K562 (cell line): ENCODE results near the gene KASH5. TPM values are rescaled to one million over a fixed set of nuclear protein-coding genes. Genes with fewer than 3 reads are reported as not detected.

Experiments used
- ATAC-seq: fragments of 200-7000 bp; cut with Tn5 transposase; 3 replicates; pipeline ENCODE4 v1.9.1; 2020; ENCODE audit warnings: moderate library complexity
- BruUV-seq: library from RNA; stranded (reverse); fragments of 400-500 nt; replicated peaks from 2 replicates; lab custom pipeline; 2021; lab: Mats Ljungman, UMichigan
- CTCF ChIA-PET: fragments of 300-600 bp; formaldehyde crosslinking; extraction: SDS; loops from one replicate; lab custom pipeline; 2021; ENCODE audit warnings: low intra/inter-chr PET ratio; lab: Yijun Ruan, JAX
- POLR2A ChIA-PET: fragments of 300-600, 350-650 bp; sonication (Branson Sonifier 250); formaldehyde crosslinking; extraction: SDS; loops from one replicate; lab custom pipeline; 2021; ENCODE audit warnings: antibody characterized with exemption, inconsistent platforms; lab: Yijun Ruan, JAX
- DNase-seq, 4 experiments: peaks; one replicate each; pipeline versions ENCODE4 v3.0.0 to v3.0.0-alpha.2; 2011 to 2018; ENCODE audit warnings: low spot score in 3 of 4, mixed read lengths in 3 of 4; ENCODE audit errors: extremely low read depth in 1 of 4
- FAIRE-seq: peaks from 2 replicates; lab custom pipeline; 2011; peaks lifted over from hg19 to GRCh38; lab: Jason Lieb, UNC
- H2AFZ ChIP-seq: 2 replicates; pipeline ENCODE4 v1.6.0; 2011; ENCODE audit warnings: low read depth, low read length, control low read depth, inconsistent platforms
- H3K27ac ChIP-seq: fragments of 200-600 bp; 3 replicates; pipeline ENCODE4 v1.8.0; 2011; ENCODE audit warnings: low read depth, mild to moderate bottlenecking, control low read depth, inconsistent platforms, low read length, moderate library complexity, mixed read lengths; ENCODE audit errors: extremely low read depth
- H3K27me3 ChIP-seq, 2 experiments: fragments of 300-600 bp in 1 of 2; 2 replicates in 1 of 2; 3 replicates in 1 of 2; pipeline versions ENCODE4 v1.6.0 to v1.8.0; 2011; ENCODE audit warnings: inconsistent platforms in 2 of 2, low read length in 2 of 2, mild to moderate bottlenecking in 1 of 2, mixed read lengths in 1 of 2, moderate library complexity in 1 of 2; ENCODE audit not compliant: control insufficient read depth in 2 of 2, insufficient read depth in 2 of 2
- H3K36me3 ChIP-seq: fragments of 300-600 bp; 3 replicates; pipeline ENCODE4 v1.8.0; 2011; ENCODE audit warnings: mild to moderate bottlenecking, low read length, inconsistent platforms; ENCODE audit not compliant: control insufficient read depth, insufficient read depth
- H3K4me1 ChIP-seq, 2 experiments: fragments of 200-600 bp in 1 of 2; replicated peaks in 1 of 2; 2 replicates in 1 of 2; 3 replicates in 1 of 2; pipeline versions ENCODE4 v1.5.1 to v1.8.0; 2011; ENCODE audit warnings: inconsistent platforms in 2 of 2, low read length in 2 of 2, mild to moderate bottlenecking in 1 of 2, mixed read lengths in 1 of 2, moderate library complexity in 1 of 2; ENCODE audit not compliant: control insufficient read depth in 2 of 2, insufficient read depth in 2 of 2
- H3K4me2 ChIP-seq: 2 replicates; pipeline ENCODE4 v1.6.1; 2011; ENCODE audit warnings: low read length, control low read depth, inconsistent platforms, mixed read lengths; ENCODE audit not compliant: insufficient read depth
- H3K4me3 ChIP-seq: fragments of 200-600 bp; sonication (generic), shearing (Covaris generic); 2 replicates; pipeline ENCODE4 v1.5.1; 2016; ENCODE audit warnings: control low read depth, inconsistent platforms
- H3K79me2 ChIP-seq: fragments of 200-600 bp; 3 replicates; pipeline ENCODE4 v1.8.0; 2011; ENCODE audit warnings: low read length, inconsistent platforms; ENCODE audit not compliant: control insufficient read depth, insufficient read depth
- H3K9ac ChIP-seq, 2 experiments: 2 replicates each; pipeline versions ENCODE4 v1.6.0 to v1.6.1; 2011; ENCODE audit warnings: low read depth in 2 of 2, low read length in 2 of 2, control low read depth in 1 of 2, inconsistent platforms in 1 of 2, mild to moderate bottlenecking in 1 of 2, mixed read lengths in 1 of 2; ENCODE audit not compliant: insufficient read depth in 1 of 2
- H3K9me1 ChIP-seq: one replicate; pipeline ENCODE4 v1.6.0; 2011; ENCODE audit warnings: inconsistent platforms, mild to moderate bottlenecking, low read length, moderate library complexity; ENCODE audit not compliant: control insufficient read depth, insufficient read depth
- H3K9me3 ChIP-seq: replicated peaks from 2 replicates; pipeline ENCODE4 v1.5.1; 2011; ENCODE audit warnings: low read depth, low read length, inconsistent platforms; ENCODE audit not compliant: control insufficient read depth, insufficient read depth
- H4K20me1 ChIP-seq: replicated peaks from 2 replicates; pipeline ENCODE4 v1.6.1; 2011; ENCODE audit warnings: low read length, inconsistent platforms, mixed read lengths; ENCODE audit not compliant: control insufficient read depth, insufficient read depth
- ARID2 ChIP-seq: fragments of 450-650 bp; IDR thresholded peaks from 2 replicates; pipeline ENCODE4 v1.6.1; 2017; ENCODE audit warnings: antibody characterized with exemption, mild to moderate bottlenecking
- CREB1 ChIP-seq, 2 experiments: sonication (generic) in 1 of 2; formaldehyde crosslinking in 1 of 2; IDR thresholded peaks; 2 replicates each; pipeline versions ENCODE4 v1.6.1 to v1.8.0; 2012 to 2022; ENCODE audit warnings: inconsistent platforms in 1 of 2, mild to moderate bottlenecking in 1 of 2, missing genetic modification reagents in 1 of 2, moderate library complexity in 1 of 2
- EGR1 ChIP-seq: fragments of 450-650 bp; conservative IDR thresholded peaks from 2 replicates; pipeline ENCODE4 v1.6.1; 2017; ENCODE audit warnings: mild to moderate bottlenecking
- PHB2 ChIP-seq: fragments of 450-650 bp; IDR thresholded peaks from 2 replicates; pipeline ENCODE4 v1.6.1; 2017; ENCODE audit warnings: low read depth
- PRMT5 ChIP-seq: sonication (generic); formaldehyde crosslinking; IDR thresholded peaks from 2 replicates; pipeline ENCODE4 v1.5.0; 2020; ENCODE audit warnings: missing genetic modification reagents
- SIX5 ChIP-seq, 2 experiments: IDR thresholded peaks; 2 replicates each; pipeline ENCODE4 v1.6.1; 2011; ENCODE audit warnings: low read length in 2 of 2, borderline replicate concordance in 1 of 2, low read depth in 1 of 2, mild to moderate bottlenecking in 1 of 2, moderate library complexity in 1 of 2; ENCODE audit not compliant: insufficient read depth in 1 of 2
- SPI1 ChIP-seq: IDR thresholded peaks from 2 replicates; pipeline ENCODE4 v1.6.1; 2011; ENCODE audit warnings: low read depth, low read length, control low read depth, borderline replicate concordance
- TARDBP ChIP-seq: fragments of 450-650 bp; IDR thresholded peaks from 2 replicates; pipeline ENCODE4 v1.6.1; 2016
- VEZF1 ChIP-seq: fragments of 200-800 bp; sonication (Bioruptor generic); IDR thresholded peaks from 2 replicates; pipeline ENCODE4 v1.6.1; 2017; ENCODE audit warnings: missing genetic modification characterization, missing compliant biosample characterization
- ZBTB12 ChIP-seq: fragments of 250-450 bp; sonication (Bioruptor Pico); IDR thresholded peaks from 2 replicates; pipeline ENCODE4 v1.4.0; 2020
- ZHX1 ChIP-seq: fragments of 150-350 bp; conservative IDR thresholded peaks from 2 replicates; pipeline ENCODE4 v1.6.1; 2014; ENCODE audit warnings: low read length
- ZNF140 ChIP-seq: fragments of 250-450 bp; sonication (Bioruptor Pico); IDR thresholded peaks from 2 replicates; pipeline ENCODE4 v1.8.0; 2021; ENCODE audit warnings: moderate library complexity, mild to moderate bottlenecking, inconsistent platforms
- ZNF146 ChIP-seq: IDR thresholded peaks from one replicate; pipeline ENCODE4 v1.6.1; 2018; ENCODE audit warnings: missing compliant biosample characterization; ENCODE audit not compliant: unreplicated experiment
- ZNF583 ChIP-seq: fragments of 250-450 bp; sonication (Bioruptor Pico); IDR thresholded peaks from 2 replicates; pipeline ENCODE4 v1.4.0; 2020
- ZNF589 ChIP-seq: fragments of 200-800 bp; sonication (Bioruptor generic); IDR thresholded peaks from 2 replicates; pipeline ENCODE4 v1.6.1; 2016; ENCODE audit warnings: low read depth, missing genetic modification characterization, missing compliant biosample characterization
- ZNF780A ChIP-seq: fragments of 250-450 bp; sonication (Bioruptor Pico); IDR thresholded peaks from 2 replicates; pipeline ENCODE4 v1.5.0; 2021; ENCODE audit warnings: mild to moderate bottlenecking
- WGBS: fragments of 100-300 bp; shearing (Covaris generic); methylation state at CpG from one replicate; pipeline ENCODE4 v1.1.6; 2016; ENCODE audit warnings: low coverage, mixed read lengths; ENCODE audit not compliant: insufficient coverage; ENCODE audit errors: missing lambda C conversion rate; 5-methylcytosine and 5-hydroxymethylcytosine counted together
- in situ Hi-C: fragments of 300-500 bp; cut with MboI; formaldehyde crosslinking; loops from 4 replicates; pipeline ENCODE4 v1.15.0; 2018; ENCODE audit warnings: inconsistent platforms, mixed read lengths
- intact Hi-C: fragments of 100-400 bp; cut with micrococcal nuclease; formaldehyde crosslinking; loops from 2 replicates; pipeline ENCODE4 v1.14.2; 2022
- polyA plus RNA-seq, 8 experiments: library from polyadenylated mRNA; depleted of rRNA in 4 of 8; stranded (reverse) in 5 of 8; unstranded in 3 of 8; fragments of >200 nt; fragmentation: Nextera tagmentation in 2 of 8; fragmentation: Illumina TruSeq in 1 of 8; extraction: Ambion mirVana in 2 of 8; extraction: Trizol in 1 of 8; gene quantifications; 2 replicates each; pipeline versions ENCODE4 v1.2.1 to v1.2.3, GENCODE V29; 2011 to 2014; ENCODE audit warnings: inconsistent platforms in 1 of 8, missing spikeins in 1 of 8
- total RNA-seq, 7 experiments: library from RNA; depleted of rRNA in 6 of 7; stranded (reverse); fragments of >200 nt in 6 of 7; fragmentation: Illumina TruSeq in 2 of 7; extraction: Trizol in 2 of 7; gene quantifications; 2 replicates each; pipeline versions ENCODE4 v1.2.1 to v1.2.3, GENCODE V29; 2011 to 2021; ENCODE audit warnings: low replicate concordance in 1 of 7

KASH5 gene
- total and polyA plus RNA-seq, 9 of the 15 experiments (the other 6 are each of a cell fraction or from before 2014, with no cell fraction given): 0.07 to 0.84 (median 0.34) TPM; not detected in 1

GRCh38 chr19:49439836-49440235 is 51.8 kb downstream of the KASH5 start:
- DNase-seq: no peak
- ChIA-PET CTCF (no interaction called here), POLR2A (interaction anchor here (0.6 to 3.7 kb wide), 3 partner anchors 9 to 216 kb away, joined by 3 to 14 read pairs (median 3); no protein-coding TSS in a partner anchor)
- H3K9ac ChIP-seq: peak overlapping the region in 1 of 2 experiments; percentile 22; a peak in 1 of 4 replicates
- FAIRE-seq: no peak
- peaks cover 7 to 19% of the 10 kb centered on the region in 2 experiments; a peak in 4 of 5 replicates for H3K27me3 ChIP-seq
- no peaks in the 10 kb centered on the region for H3K36me3 ChIP-seq
- H3K27ac ChIP-seq: no peak overlapping the region
- ATAC-seq: no peak
- in situ Hi-C loops (loop anchor here (5.0 kb wide), 1 partner anchor 48 kb away; no protein-coding TSS in a partner anchor), intact Hi-C loops (loop anchor here (5.0 to 10.0 kb wide), 2 partner anchors 175 to 288 kb away; no protein-coding TSS in a partner anchor)
- WGBS: 9% methylated on average over 4 of the region's 6 CpGs
- peaks cover 37 to 54% of the 10 kb centered on the region in 2 experiments for H3K4me1 ChIP-seq
- BruUV-seq: no TSS peak
- no peaks in the 10 kb centered on the region for H4K20me1 ChIP-seq
- H3K9me1 ChIP-seq: no peaks in the 10 kb centered on the region
- no peak overlapping the region for H2AFZ ChIP-seq
- 0 out of 2 replicates have a peak overlapping the region, but pooled peaks have one; percentile 3 for H3K4me2 ChIP-seq
- no peak overlapping the region for H3K4me3 ChIP-seq
- H3K9me3 ChIP-seq: no peaks in the 10 kb centered on the region
- no peaks in the 10 kb centered on the region for H3K79me2 ChIP-seq
- no peak for TF ChIP-seq SIX5 (IDR thresholded peaks at IDR 0.05; ENCODE audit: borderline replicate concordance in 1 of 2, insufficient read depth in 1 of 2, low read depth in 1 of 2, low read length in 2 of 2)
- no peak for TF ChIP-seq EGR1
- TF ChIP-seq ZNF583 (CRISPR knock-in tag): no peak
- no peak for TF ChIP-seq VEZF1 (CRISPR knock-in tag)
- TF ChIP-seq CREB1 (IDR thresholded peaks at IDR 0.05): no peak
- TF ChIP-seq CREB1 (CRISPR knock-in tag; IDR thresholded peaks at IDR 0.05): no peak
- no peak for TF ChIP-seq ARID2
- TF ChIP-seq ZNF146 (CRISPR knock-in tag): no peak
- no peak for TF ChIP-seq ZNF589 (CRISPR knock-in tag)
- TF ChIP-seq ZBTB12 (CRISPR knock-in tag): no peak
- TF ChIP-seq TARDBP: no peak
- no peak for TF ChIP-seq SPI1
- no peak for TF ChIP-seq ZHX1
- TF ChIP-seq ZNF140: no peak
- TF ChIP-seq PHB2: no peak
- TF ChIP-seq PRMT5 (CRISPR knock-in tag): no peak
- TF ChIP-seq ZNF780A: no peak
